IPS-NIHi11 (cell line): ENCODE measurements around the gene MED26.
A peak's percentile ranks its signal among the peaks of the same experiment; 100 is the strongest.

Experiments used
- DNase-seq: peaks from one replicate; pipeline ENCODE4 v3.0.0; 2012; ENCODE audit warnings: mixed read lengths, low spot score

MED26 gene

GRCh38 chr19:16540948-16541347, 87.1 kb downstream of the MED26 start:
- DNase-seq: no peak

GRCh38 chr19:16537111-16537510, 90.9 kb downstream of the MED26 start:
- no peak for DNase-seq

GRCh38 chr19:16536130-16536529, 91.9 kb downstream of the MED26 start:
- DNase-seq: peak; percentile 38

- DNase-seq: peak; percentile 9
These were observed 92.6 kb downstream of the MED26 start for GRCh38 chr19:16535381-16535780.

GRCh38 chr19:16532440-16533234, 95.4 kb downstream of the MED26 start:
- DNase-seq: peak; percentile 3

- no peak for DNase-seq
These were observed 96.7 kb downstream of the MED26 start for GRCh38 chr19:16531380-16531669.

- DNase-seq: no peak
These were observed 97.2 kb downstream of the MED26 start for GRCh38 chr19:16530540-16531379.

GRCh38 chr19:16529466-16530144, 98.4 kb downstream of the MED26 start:
- DNase-seq: no peak

- DNase-seq: peak; percentile 59
These were observed 100.0 kb downstream of the MED26 start for GRCh38 chr19:16527971-16528521.

- DNase-seq: no peak
These were observed 100.6 kb downstream of the MED26 start for GRCh38 chr19:16527334-16527935.

GRCh38 chr19:16525751-16526481, 102.1 kb downstream of the MED26 start:
- DNase-seq: peak; percentile 27

GRCh38 chr19:16524991-16525734, 102.8 kb downstream of the MED26 start:
- DNase-seq: peak; percentile 15
